ENCODE measurements around the gene SLC10A4. TPM values are rescaled to one million over a fixed set of nuclear protein-coding genes. Genes with fewer than 3 reads are reported as not detected.

The SLC10A4 gene
- total and polyA plus RNA-seq, 2 of the 8 experiments (the other 6 are each of a cell fraction or from before 2014, with no cell fraction given): 4.5 to 5.6 TPM

DNA sequence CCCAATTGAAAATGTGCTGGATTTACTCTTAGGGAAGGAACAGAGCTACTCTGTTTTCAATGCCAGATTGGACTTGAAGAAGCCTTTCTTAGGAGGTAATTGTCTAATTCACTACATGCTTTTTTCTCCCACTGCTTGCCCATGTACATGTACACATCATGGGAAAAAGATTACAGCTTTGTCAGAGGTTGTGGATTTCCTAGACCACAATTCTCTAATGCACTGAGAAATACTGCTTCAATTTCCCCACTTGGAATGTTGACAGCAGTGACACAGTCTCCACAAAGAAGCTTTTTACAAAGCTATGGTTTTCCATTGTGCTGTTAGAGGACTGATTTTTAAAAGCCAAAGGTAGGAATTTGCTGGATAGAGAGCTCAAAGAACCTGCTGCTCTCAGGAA is 26.4 kb downstream of the SLC10A4 start:
- Histone ChIP-seq H3K23ac (ENCODE audit: insufficient read length) (no peak overlapping the region), H3K4ac (replicated peaks; ENCODE audit: insufficient read length, low read depth, low read length) (no peak overlapping the region), H2BK5ac (ENCODE audit: low read depth, low read length) (no peak overlapping the region), H2AK5ac (ENCODE audit: low read depth, low read length) (no peak overlapping the region), H3K36me3 (ENCODE audit: control insufficient read depth in 2 of 4, insufficient read depth in 4 of 4, low read length in 3 of 4) (peaks cover 0 to 52% (median 29%) of the 10 kb centered on the region in 4 experiments; a peak in 7 of 8 replicates), H3K27me3 (replicated peaks in 1 of 4; ENCODE audit: control insufficient read depth in 3 of 4, extremely low read depth in 1 of 4, insufficient read depth in 3 of 4, low read length in 3 of 4) (no peaks in the 10 kb centered on the region), H4K5ac (ENCODE audit: insufficient read length, low read depth, low read length) (no peak overlapping the region), H3K14ac (ENCODE audit: insufficient read length) (no peak overlapping the region), H3K18ac (ENCODE audit: extremely low read depth, low read length) (no peak overlapping the region), H2BK12ac (ENCODE audit: low read depth, low read length) (no peak overlapping the region), H3K4me2 (ENCODE audit: insufficient read depth in 1 of 2, low read depth in 2 of 2, low read length in 2 of 2) (no peak overlapping the region), H4K91ac (replicated peaks; ENCODE audit: insufficient read length, low read length) (no peak overlapping the region), H3K9me3 (ENCODE audit: insufficient read depth in 2 of 2, low read depth in 1 of 2, low read length in 1 of 2) (no peaks in the 10 kb centered on the region), H3K79me2 (ENCODE audit: control insufficient read depth in 1 of 2, insufficient read depth in 2 of 2, low read length in 2 of 2) (no peaks in the 10 kb centered on the region), H3K56ac (replicated peaks; ENCODE audit: insufficient read length, low read depth, low read length) (no peak overlapping the region), H4K8ac (ENCODE audit: extremely low read depth, insufficient read depth, low read length) (no peak overlapping the region), H2BK20ac (ENCODE audit: low read length) (no peak overlapping the region), H3K79me1 (ENCODE audit: low read depth, low read length) (no peaks in the 10 kb centered on the region), H3K27ac (ENCODE audit: low read depth, low read length) (no peak overlapping the region), H3K23me2 (ENCODE audit: low read depth, low read length) (no peaks in the 10 kb centered on the region), H2BK120ac (replicated peaks; ENCODE audit: low read depth, low read length) (no peak overlapping the region), H3K4me1 (replicated peaks in 1 of 4; ENCODE audit: control insufficient read depth in 3 of 4, insufficient read depth in 4 of 4, low read length in 3 of 4) (no peaks in the 10 kb centered on the region), H3K4me3 (ENCODE audit: extremely low read depth in 1 of 4, insufficient read depth in 2 of 4, low read depth in 3 of 4, low read length in 4 of 4) (no peak overlapping the region), H2AFZ (ENCODE audit: low read length) (no peak overlapping the region), H4K20me1 (replicated peaks in 1 of 2; ENCODE audit: control insufficient read depth in 1 of 2, insufficient read depth in 2 of 2, low read length in 2 of 2) (peaks cover 0 to 2% of the 10 kb centered on the region in 2 experiments), H3K9ac (replicated peaks in 1 of 4; ENCODE audit: extremely low read depth in 1 of 4, low read depth in 3 of 4, low read length in 3 of 4) (no peak overlapping the region), H2BK15ac (ENCODE audit: low read length) (no peak overlapping the region)
- FAIRE-seq (no peak), DNase-seq (ENCODE audit: low read depth in 1 of 2, low spot score in 2 of 2) (no peak)
- ChIA-PET CTCF (ENCODE audit: partially characterized antibody) (interaction anchor here (1.6 kb wide), 1 partner anchor 234 kb away, joined by 3 read pairs; no protein-coding TSS in a partner anchor), POLR2A (ENCODE audit: partially characterized antibody) (interaction anchor here (0.8 kb wide), 1 partner anchor 15 kb away, joined by 3 read pairs; no protein-coding TSS in a partner anchor)
- TF ChIP-seq CBX5 (IDR thresholded peaks at IDR 0.05; ENCODE audit: low read depth, low read length): no peak
- no peak for TF ChIP-seq JUN (IDR thresholded peaks at IDR 0.05; ENCODE audit: low read depth, low read length)
- no peak for TF ChIP-seq RFX5 (IDR thresholded peaks at IDR 0.05; ENCODE audit: borderline replicate concordance, low read depth, low read length)
- TF ChIP-seq KDM5A (IDR thresholded peaks at IDR 0.05; ENCODE audit: low read length): no peak
- no peak for TF ChIP-seq KDM1A (IDR thresholded peaks at IDR 0.05; ENCODE audit: borderline replicate concordance, low read length)
- no peak for TF ChIP-seq CTBP2 (IDR thresholded peaks at IDR 0.05; ENCODE audit: borderline replicate concordance, insufficient read depth, insufficient read length, low read length)
- no peak for TF ChIP-seq TAF7 (optimal IDR thresholded peaks at IDR 0.05; ENCODE audit: borderline replicate concordance, low read depth, low read length)
- no peak for TF ChIP-seq POU5F1 (IDR thresholded peaks at IDR 0.05; ENCODE audit: low read depth, low read length)
- TF ChIP-seq GTF2F1 (IDR thresholded peaks at IDR 0.05; ENCODE audit: borderline replicate concordance, low read depth, low read length): no peak
- TF ChIP-seq BCL11A (IDR thresholded peaks at IDR 0.05; ENCODE audit: low read depth in 2 of 2, low read length in 2 of 2): no peak
- TF ChIP-seq SP4 (IDR thresholded peaks at IDR 0.05; ENCODE audit: low read length): no peak
